Liver (tissue), 9 donors: ENCODE measurements around the gene ANXA11. TPM values are rescaled to one million over a fixed set of nuclear protein-coding genes. Genes with fewer than 3 reads are reported as not detected.

Experiments used
- DNase-seq: peaks from one replicate; pipeline ENCODE4 v3.0.0-alpha.2; 2017; ENCODE audit warnings: low spot score
- H3K27ac ChIP-seq, 2 donors: one replicate each; pipeline ENCODE4 v1.7.0; 2013; ENCODE audit warnings: inconsistent platforms in 2 of 2, low read length in 2 of 2, control low read depth in 1 of 2, low read depth in 1 of 2, mild to moderate bottlenecking in 1 of 2
- H3K27me3 ChIP-seq, 4 donors: one replicate each; pipeline versions ENCODE4 v1.6.1 to v1.7.0; 2013; ENCODE audit warnings: low read length in 3 of 4, inconsistent platforms in 1 of 4, mild to moderate bottlenecking in 1 of 4, moderate library complexity in 1 of 4; ENCODE audit not compliant: control insufficient read depth in 4 of 4, insufficient read depth in 4 of 4
- H3K36me3 ChIP-seq, 4 donors: one replicate each; pipeline versions ENCODE4 v1.6.1 to v1.7.0; 2013; ENCODE audit warnings: low read length in 3 of 4, mild to moderate bottlenecking in 3 of 4, low read depth in 1 of 4, moderate library complexity in 1 of 4; ENCODE audit not compliant: control insufficient read depth in 4 of 4, insufficient read depth in 3 of 4
- H3K4me1 ChIP-seq, 4 donors: one replicate each; pipeline versions ENCODE4 v1.6.1 to v1.7.0; 2013; ENCODE audit warnings: low read length in 3 of 4, mild to moderate bottlenecking in 3 of 4, moderate library complexity in 1 of 4; ENCODE audit not compliant: control insufficient read depth in 4 of 4, insufficient read depth in 4 of 4
- H3K4me3 ChIP-seq, 3 donors: one replicate each; pipeline versions ENCODE4 v1.6.1 to v1.7.0; 2013; ENCODE audit warnings: low read length in 3 of 3, control low read depth in 1 of 3, low read depth in 1 of 3, mild to moderate bottlenecking in 1 of 3
- H3K9ac ChIP-seq, 2 donors: one replicate each; pipeline ENCODE4 v1.7.0; 2013; ENCODE audit warnings: low read length in 2 of 2, mild to moderate bottlenecking in 2 of 2, moderate library complexity in 2 of 2, control low read depth in 1 of 2, low read depth in 1 of 2
- H3K9me3 ChIP-seq, 4 donors: one replicate each; pipeline versions ENCODE4 v1.6.1 to v1.7.0; 2013; ENCODE audit warnings: low read length in 3 of 4; ENCODE audit not compliant: control insufficient read depth in 4 of 4
- EGR1 ChIP-seq, 2 donors: IDR thresholded peaks; 2 replicates each; pipeline ENCODE4 v1.6.1; 2016 to 2018; ENCODE audit warnings: antibody characterized with exemption in 2 of 2, low read depth in 2 of 2
- FOXA2 ChIP-seq: IDR thresholded peaks from 2 replicates; pipeline ENCODE4 v1.6.1; 2016; ENCODE audit warnings: antibody characterized with exemption
- NR2F2 ChIP-seq: IDR thresholded peaks from 2 replicates; pipeline ENCODE4 v1.6.1; 2016; ENCODE audit warnings: antibody characterized with exemption
- RAD21 ChIP-seq, 2 donors: IDR thresholded peaks; 2 replicates each; pipeline ENCODE4 v1.6.1; 2016; ENCODE audit warnings: antibody characterized with exemption in 2 of 2, mild to moderate bottlenecking in 2 of 2
- SP1 ChIP-seq: IDR thresholded peaks from 2 replicates; pipeline ENCODE4 v1.6.1; 2018; ENCODE audit warnings: antibody characterized with exemption, mild to moderate bottlenecking
- YY1 ChIP-seq: IDR thresholded peaks from 2 replicates; pipeline ENCODE4 v1.6.1; 2016; ENCODE audit warnings: antibody characterized with exemption, mild to moderate bottlenecking
- WGBS: extraction: QIAGEN DNeasy Blood & Tissue Kit; methylation state at CpG from one replicate; pipeline ENCODE4 v1.1.7; 2013; 5-methylcytosine and 5-hydroxymethylcytosine counted together
- polyA plus RNA-seq, 2 donors: library from polyadenylated mRNA; stranded (reverse) in 1 of 2; unstranded in 1 of 2; fragments of 200-250 nt in 1 of 2; fragments of >200 nt in 1 of 2; fragmentation: Nextera tagmentation in 1 of 2; extraction: Ambion mirVana in 1 of 2; gene quantifications; one replicate each; pipeline versions ENCODE4 v1.2.1 to v1.2.3, GENCODE V29; 2013 to 2015
- total RNA-seq, 2 donors: library from RNA; depleted of rRNA; stranded (reverse); fragments of >200 nt; gene quantifications; one replicate each; pipeline ENCODE4 v1.2.3, GENCODE V29; 2014
- TF ChIP-seq, protein P1 (sequence below): IDR thresholded peaks from 2 replicates; pipeline ENCODE4 v1.6.1; 2016; ENCODE audit warnings: antibody characterized with exemption
- TF ChIP-seq, protein P2 (sequence below): IDR thresholded peaks from 2 replicates; pipeline ENCODE4 v1.6.1; 2016; ENCODE audit warnings: antibody characterized with exemption
- TF ChIP-seq, protein P3 (sequence below): IDR thresholded peaks from 2 replicates; pipeline ENCODE4 v1.6.1; 2016; ENCODE audit warnings: antibody characterized with exemption
- TF ChIP-seq, protein P4 (sequence below): fragments of 150-350 bp; IDR thresholded peaks from 2 replicates; pipeline ENCODE4 v1.5.1; 2017; ENCODE audit warnings: improper control_type of control experiment, low read depth, low read length; ENCODE audit not compliant: missing input control
- donor health status: healthy.
- donor health status: healthy.
- donor health status: healthy.
- donor health status: healthy.
- donor health status: healthy.

ANXA11 gene
- total and polyA plus RNA-seq, 4 donors: 14.0 to 40.4 (median 24.8) TPM

- no peak for DNase-seq
- no peak for TF ChIP-seq RAD21 (IDR thresholded peaks at IDR 0.05)
- TF ChIP-seq SP1: no peak
- no peak for TF ChIP-seq YY1
- no peak for TF ChIP-seq FOXA2
- TF ChIP-seq, protein P1, sequence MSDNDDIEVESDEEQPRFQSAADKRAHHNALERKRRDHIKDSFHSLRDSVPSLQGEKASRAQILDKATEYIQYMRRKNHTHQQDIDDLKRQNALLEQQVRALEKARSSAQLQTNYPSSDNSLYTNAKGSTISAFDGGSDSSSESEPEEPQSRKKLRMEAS: no peak
- no peak for TF ChIP-seq EGR1 (IDR thresholded peaks at IDR 0.05; ENCODE audit: low read depth in 2 of 2)
- no peak for TF ChIP-seq NR2F2
- Histone ChIP-seq H3K9ac (no peak overlapping the region), H3K4me3 (no peak overlapping the region), H3K9me3 (no peaks in the 10 kb centered on the region), H3K27me3 (no peaks in the 10 kb centered on the region), H3K36me3 (no peaks in the 10 kb centered on the region), H3K27ac (no peak overlapping the region), H3K4me1 (peaks cover 10 to 29% (median 22%) of the 10 kb centered on the region in 4 donors)
- WGBS: 83% methylated on average over 16 of the region's 16 CpGs
These were observed 13.6 kb downstream of the ANXA11 start for GRCh38 chr10:80191589-80192270.

GRCh38 chr10:80188713-80189112, 16.6 kb downstream of the ANXA11 start:
- no peak overlapping the region for H3K4me3 ChIP-seq
- H3K27me3 ChIP-seq: no peaks in the 10 kb centered on the region
- H3K9me3 ChIP-seq: no peaks in the 10 kb centered on the region
- H3K9ac ChIP-seq: no peak overlapping the region
- 95% methylated on average over 9 of the region's 9 CpGs for WGBS
- H3K36me3 ChIP-seq: no peaks in the 10 kb centered on the region
- no peak overlapping the region for H3K27ac ChIP-seq
- DNase-seq: no peak
- TF ChIP-seq, protein P2, sequence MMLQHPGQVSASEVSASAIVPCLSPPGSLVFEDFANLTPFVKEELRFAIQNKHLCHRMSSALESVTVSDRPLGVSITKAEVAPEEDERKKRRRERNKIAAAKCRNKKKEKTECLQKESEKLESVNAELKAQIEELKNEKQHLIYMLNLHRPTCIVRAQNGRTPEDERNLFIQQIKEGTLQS: no peak
- TF ChIP-seq NR2F2 (no peak), FOXA2 (no peak)
- TF ChIP-seq, protein P1: no peak
- TF ChIP-seq, protein P3, sequence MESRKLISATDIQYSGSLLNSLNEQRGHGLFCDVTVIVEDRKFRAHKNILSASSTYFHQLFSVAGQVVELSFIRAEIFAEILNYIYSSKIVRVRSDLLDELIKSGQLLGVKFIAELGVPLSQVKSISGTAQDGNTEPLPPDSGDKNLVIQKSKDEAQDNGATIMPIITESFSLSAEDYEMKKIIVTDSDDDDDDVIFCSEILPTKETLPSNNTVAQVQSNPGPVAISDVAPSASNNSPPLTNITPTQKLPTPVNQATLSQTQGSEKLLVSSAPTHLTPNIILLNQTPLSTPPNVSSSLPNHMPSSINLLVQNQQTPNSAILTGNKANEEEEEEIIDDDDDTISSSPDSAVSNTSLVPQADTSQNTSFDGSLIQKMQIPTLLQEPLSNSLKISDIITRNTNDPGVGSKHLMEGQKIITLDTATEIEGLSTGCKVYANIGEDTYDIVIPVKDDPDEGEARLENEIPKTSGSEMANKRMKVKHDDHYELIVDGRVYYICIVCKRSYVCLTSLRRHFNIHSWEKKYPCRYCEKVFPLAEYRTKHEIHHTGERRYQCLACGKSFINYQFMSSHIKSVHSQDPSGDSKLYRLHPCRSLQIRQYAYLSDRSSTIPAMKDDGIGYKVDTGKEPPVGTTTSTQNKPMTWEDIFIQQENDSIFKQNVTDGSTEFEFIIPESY: no peak
- TF ChIP-seq, protein P4, sequence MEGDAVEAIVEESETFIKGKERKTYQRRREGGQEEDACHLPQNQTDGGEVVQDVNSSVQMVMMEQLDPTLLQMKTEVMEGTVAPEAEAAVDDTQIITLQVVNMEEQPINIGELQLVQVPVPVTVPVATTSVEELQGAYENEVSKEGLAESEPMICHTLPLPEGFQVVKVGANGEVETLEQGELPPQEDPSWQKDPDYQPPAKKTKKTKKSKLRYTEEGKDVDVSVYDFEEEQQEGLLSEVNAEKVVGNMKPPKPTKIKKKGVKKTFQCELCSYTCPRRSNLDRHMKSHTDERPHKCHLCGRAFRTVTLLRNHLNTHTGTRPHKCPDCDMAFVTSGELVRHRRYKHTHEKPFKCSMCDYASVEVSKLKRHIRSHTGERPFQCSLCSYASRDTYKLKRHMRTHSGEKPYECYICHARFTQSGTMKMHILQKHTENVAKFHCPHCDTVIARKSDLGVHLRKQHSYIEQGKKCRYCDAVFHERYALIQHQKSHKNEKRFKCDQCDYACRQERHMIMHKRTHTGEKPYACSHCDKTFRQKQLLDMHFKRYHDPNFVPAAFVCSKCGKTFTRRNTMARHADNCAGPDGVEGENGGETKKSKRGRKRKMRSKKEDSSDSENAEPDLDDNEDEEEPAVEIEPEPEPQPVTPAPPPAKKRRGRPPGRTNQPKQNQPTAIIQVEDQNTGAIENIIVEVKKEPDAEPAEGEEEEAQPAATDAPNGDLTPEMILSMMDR: no peak
- peaks cover 2 to 7% (median 5%) of the 10 kb centered on the region in 4 donors for H3K4me1 ChIP-seq
